ENCODE data around the gene NPPA.
A peak's percentile ranks its signal among the peaks of the same experiment; 100 is the strongest.

Gene NPPA

GRCh38 chr1:11841245-11842153 lies 6.1 kb downstream of the NPPA start:
- no peak for DNase-seq

- DNase-seq, result no peak
Measured at GRCh38 chr1:11839727-11840705, 7.6 kb downstream of the NPPA start.

GRCh38 chr1:11838349-11839272 lies 9.0 kb downstream of the NPPA start:
- peak; percentile 42 for DNase-seq

GRCh38 chr1:11837767-11838348 lies 9.7 kb downstream of the NPPA start:
- no peak for DNase-seq

GRCh38 chr1:11836955-11837766 lies 10.4 kb downstream of the NPPA start:
- no peak for DNase-seq

GRCh38 chr1:11835441-11836225 lies 11.9 kb downstream of the NPPA start:
- DNase-seq, result no peak

GRCh38 chr1:11833900-11834299 lies 13.7 kb downstream of the NPPA start:
- no peak for DNase-seq

GRCh38 chr1:11833497-11833896 lies 14.1 kb downstream of the NPPA start:
- no peak for DNase-seq

- DNase-seq, result no peak
Measured at GRCh38 chr1:11831945-11832725, 15.4 kb downstream of the NPPA start.

GRCh38 chr1:11828511-11828910 lies 19.1 kb downstream of the NPPA start:
- no peak for DNase-seq

GRCh38 chr1:11826946-11827345 lies 20.6 kb downstream of the NPPA start:
- DNase-seq, result no peak

- DNase-seq, result no peak
Measured at GRCh38 chr1:11825131-11825530, 22.5 kb downstream of the NPPA start.

- DNase-seq, result no peak
Measured at GRCh38 chr1:11823366-11824137, 24.0 kb downstream of the NPPA start.

- DNase-seq, result peak; percentile 15
Measured at GRCh38 chr1:11822091-11822490, 25.5 kb downstream of the NPPA start.

- no peak for DNase-seq
Measured at GRCh38 chr1:11817192-11817591, 30.4 kb downstream of the NPPA start.

GRCh38 chr1:11813021-11813420 lies 34.6 kb downstream of the NPPA start:
- no peak for DNase-seq

- no peak for DNase-seq
Measured at GRCh38 chr1:11807133-11807532, 40.5 kb downstream of the NPPA start.

GRCh38 chr1:11806307-11806936 lies 41.2 kb downstream of the NPPA start:
- DNase-seq, result no peak

Data from fibroblast of skin of right quadriceps (primary cell).